CD1c-positive myeloid dendritic cell (primary cell): ENCODE data around the gene TAF7L.
"Not testable (repeated sequence)": the region's sequence is repeated elsewhere in the genome, so short reads cannot be mapped to it uniquely, and the experiment has no call there.

Source experiments
- DNase-seq: peaks from one replicate; pipeline ENCODE4 v3.0.0-alpha.2; 2016; ENCODE audit errors: extremely low spot score

The TAF7L gene

GRCh38 chrX:101290957-101291603 lies at the start of gene TAF7L:
Gene TAF7L (minus strand): TSS chrX:101291334. CDS start chrX:101287543, 3,791 bp downstream.
- DNase-seq: no peak

GRCh38 chrX:101337776-101338271 lies 46.7 kb upstream of the TAF7L start:
- no peak for DNase-seq

GRCh38 chrX:101334310-101334709 lies 43.2 kb upstream of the TAF7L start:
- not testable (repeated sequence) for DNase-seq

GRCh38 chrX:101326600-101326999 lies 35.5 kb upstream of the TAF7L start:
- DNase-seq: not testable (repeated sequence)

GRCh38 chrX:101303790-101304189 lies 12.7 kb upstream of the TAF7L start:
- DNase-seq: no peak

GRCh38 chrX:101295603-101296002 lies 4.5 kb upstream of the TAF7L start:
- not testable (repeated sequence) for DNase-seq

GRCh38 chrX:101287402-101287801 lies 3.7 kb downstream of the TAF7L start:
- peak; percentile 20 for DNase-seq

GRCh38 chrX:101276238-101276637 lies 14.9 kb downstream of the TAF7L start:
- DNase-seq: no peak

- no peak for DNase-seq
Observed at GRCh38 chrX:101274198-101274597, 16.9 kb downstream of the TAF7L start.

GRCh38 chrX:101265869-101266428 lies 25.2 kb downstream of the TAF7L start:
- DNase-seq: no peak

GRCh38 chrX:101263766-101264165 lies 27.4 kb downstream of the TAF7L start:
- no peak for DNase-seq

- no peak for DNase-seq
Observed at GRCh38 chrX:101262590-101262989, 28.5 kb downstream of the TAF7L start.

GRCh38 chrX:101260435-101260834 lies 30.7 kb downstream of the TAF7L start:
- no peak for DNase-seq

- DNase-seq: no peak
Observed at GRCh38 chrX:101258259-101258581, 32.9 kb downstream of the TAF7L start.

GRCh38 chrX:101257448-101258258 lies 33.5 kb downstream of the TAF7L start:
- DNase-seq: no peak

GRCh38 chrX:101252634-101253033 lies 38.5 kb downstream of the TAF7L start:
- DNase-seq: no peak

GRCh38 chrX:101241531-101241930 lies 49.6 kb downstream of the TAF7L start:
- no peak for DNase-seq

GRCh38 chrX:101237041-101237440 lies 54.1 kb downstream of the TAF7L start:
- DNase-seq: no peak

GRCh38 chrX:101232316-101232715 lies 58.8 kb downstream of the TAF7L start:
- no peak for DNase-seq

GRCh38 chrX:101231080-101231479 lies 60.1 kb downstream of the TAF7L start:
- DNase-seq: no peak

- DNase-seq: no peak
Observed at GRCh38 chrX:101230636-101231035, 60.5 kb downstream of the TAF7L start.

GRCh38 chrX:101229170-101229569 lies 62.0 kb downstream of the TAF7L start:
- no peak for DNase-seq

GRCh38 chrX:101223226-101223625 lies 67.9 kb downstream of the TAF7L start:
- no peak for DNase-seq
